Osteocyte (in vitro differentiated cells): ENCODE data around the gene CNTN6. TPM values are rescaled to one million over a fixed set of nuclear protein-coding genes. Genes with fewer than 3 reads are reported as not detected.

Experiments
- DNase-seq: peaks from one replicate; pipeline ENCODE4 v3.0.0; 2021; ENCODE audit warnings: mixed read lengths; ENCODE audit not compliant: unreplicated experiment; ENCODE audit errors: extremely low spot score
- H3K27ac Mint-ChIP-seq: one replicate; pipeline ENCODE4 v1.8.0; 2021; ENCODE audit warnings: mild to moderate bottlenecking, mixed read lengths; ENCODE audit not compliant: unreplicated experiment
- H3K27me3 Mint-ChIP-seq: one replicate; pipeline ENCODE4 v1.8.0; 2021; ENCODE audit warnings: mixed read lengths; ENCODE audit not compliant: unreplicated experiment
- H3K36me3 Mint-ChIP-seq: one replicate; pipeline ENCODE4 v1.8.0; 2021; ENCODE audit warnings: mixed read lengths; ENCODE audit not compliant: unreplicated experiment
- H3K4me1 Mint-ChIP-seq: one replicate; pipeline ENCODE4 v1.8.0; 2021; ENCODE audit warnings: mixed read lengths; ENCODE audit not compliant: unreplicated experiment
- H3K4me3 Mint-ChIP-seq: one replicate; pipeline ENCODE4 v1.8.0; 2021; ENCODE audit warnings: mild to moderate bottlenecking, moderate library complexity, mixed read lengths; ENCODE audit not compliant: unreplicated experiment
- H3K9me3 Mint-ChIP-seq: one replicate; pipeline ENCODE4 v1.8.0; 2021; ENCODE audit warnings: mixed read lengths; ENCODE audit not compliant: unreplicated experiment
- CTCF ChIP-seq: fragments of 200-600 bp; sonication (generic); IDR thresholded peaks from 2 replicates; pipeline ENCODE4 v1.5.0; 2021; ENCODE audit warnings: antibody characterized with exemption, mild to moderate bottlenecking, moderate library complexity
- total RNA-seq: library from RNA; stranded (reverse); gene quantifications from 2 replicates; pipeline ENCODE4 v1.2.1, GENCODE V29; 2021

The CNTN6 gene
- total RNA-seq, 1 donor from 2014 or later = 27.5 TPM

- H3K27me3 Mint-ChIP-seq = no peaks in the 10 kb centered on the region
- no peak overlapping the region for H3K27ac Mint-ChIP-seq
- DNase-seq = no peak
Observed at GRCh38 chr3:1348547-1348946, 255.7 kb downstream of the CNTN6 start.

GRCh38 chr3:1350885-1351284 is 258.1 kb downstream of the CNTN6 start:
- Mint-ChIP-seq H3K36me3 (peaks cover 8% of the 10 kb centered on the region), H3K27ac (no peak overlapping the region), H3K4me3 (no peak overlapping the region), H3K9me3 (no peaks in the 10 kb centered on the region), H3K4me1 (no peaks in the 10 kb centered on the region), H3K27me3 (no peaks in the 10 kb centered on the region)
- TF ChIP-seq CTCF = no peak
- DNase-seq = no peak

More at GRCh38 chr3:1348547-1348946, 255.7 kb downstream of the CNTN6 start:
- Mint-ChIP-seq H3K4me3 (no peak overlapping the region), H3K4me1 (no peaks in the 10 kb centered on the region), H3K36me3 (peaks cover 4% of the 10 kb centered on the region), H3K9me3 (no peaks in the 10 kb centered on the region)
- TF ChIP-seq CTCF = peak; percentile 6

GRCh38 chr3:1355691-1356090 is 262.9 kb downstream of the CNTN6 start:
- DNase-seq = no peak
- no peaks in the 10 kb centered on the region for H3K4me1 Mint-ChIP-seq
- peaks cover 6% of the 10 kb centered on the region for H3K36me3 Mint-ChIP-seq
- no peak overlapping the region for H3K4me3 Mint-ChIP-seq
- no peaks in the 10 kb centered on the region for H3K27me3 Mint-ChIP-seq
- TF ChIP-seq CTCF = no peak
- H3K27ac Mint-ChIP-seq = no peak overlapping the region
- no peaks in the 10 kb centered on the region for H3K9me3 Mint-ChIP-seq

GRCh38 chr3:1356101-1356500 is 263.3 kb downstream of the CNTN6 start:
- H3K4me3 Mint-ChIP-seq = no peak overlapping the region
- H3K9me3 Mint-ChIP-seq = no peaks in the 10 kb centered on the region

GRCh38 chr3:1365528-1365927 is 272.7 kb downstream of the CNTN6 start:
- H3K9me3 Mint-ChIP-seq = no peaks in the 10 kb centered on the region

More at GRCh38 chr3:1356101-1356500, 263.3 kb downstream of the CNTN6 start:
- H3K4me1 Mint-ChIP-seq = no peaks in the 10 kb centered on the region
- no peak overlapping the region for H3K27ac Mint-ChIP-seq
- no peak for DNase-seq
- no peak for TF ChIP-seq CTCF
- peaks cover 7% of the 10 kb centered on the region for H3K36me3 Mint-ChIP-seq
- no peaks in the 10 kb centered on the region for H3K27me3 Mint-ChIP-seq

More at GRCh38 chr3:1365528-1365927, 272.7 kb downstream of the CNTN6 start:
- no peaks in the 10 kb centered on the region for H3K27me3 Mint-ChIP-seq
- H3K4me3 Mint-ChIP-seq = no peak overlapping the region
- H3K36me3 Mint-ChIP-seq = peaks cover 2% of the 10 kb centered on the region
- H3K4me1 Mint-ChIP-seq = no peaks in the 10 kb centered on the region
- DNase-seq = no peak
- H3K27ac Mint-ChIP-seq = no peak overlapping the region
- TF ChIP-seq CTCF = no peak
